Limb (tissue), 2 donors: ENCODE results near the gene MMP3.
"Not testable (repeated sequence)": the region's sequence is repeated elsewhere in the genome, so short reads cannot be mapped to it uniquely, and the experiment has no call there.

Experiments
- DNase-seq, 2 donors: peaks; one replicate each; pipeline ENCODE4 v3.0.0-alpha.2; 2016; ENCODE audit errors: extremely low spot score in 2 of 2

Gene MMP3

GRCh38 chr11:102843489-102843888 is at the start of gene MMP3:
TSS of gene MMP3 (minus strand) at chr11:102843609. CDS start at chr11:102843546, 63 bp downstream.
- no peak for DNase-seq

- DNase-seq, result no peak
Observed at GRCh38 chr11:102891736-102892135, 48.3 kb upstream of the MMP3 start.

DNA sequence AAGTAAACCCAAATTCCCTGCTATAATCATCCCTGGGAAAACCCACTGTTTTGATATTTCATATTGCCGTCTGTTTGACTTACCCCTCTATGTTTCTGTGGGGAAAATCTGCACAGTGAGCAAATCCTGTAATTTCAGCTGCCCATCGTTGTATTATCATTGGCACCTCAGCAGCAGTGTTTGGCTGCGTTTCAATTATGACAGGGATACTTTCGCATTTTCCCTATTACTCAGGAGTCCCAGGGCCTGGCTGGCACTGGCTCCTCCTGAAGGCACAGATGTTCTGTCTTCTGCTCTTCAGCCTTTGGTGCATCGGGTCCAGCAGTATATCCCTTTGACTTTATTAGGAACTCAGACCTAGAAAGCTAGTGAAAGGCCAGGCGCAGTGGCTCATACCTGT is 43.6 kb upstream of the MMP3 start:
- DNase-seq, result peak in 1 of 2 donors; percentile 39

- DNase-seq, result no peak
Observed at GRCh38 chr11:102883141-102883540, 39.7 kb upstream of the MMP3 start.

GRCh38 chr11:102882389-102883024 is 39.1 kb upstream of the MMP3 start:
- no peak for DNase-seq

DNA sequence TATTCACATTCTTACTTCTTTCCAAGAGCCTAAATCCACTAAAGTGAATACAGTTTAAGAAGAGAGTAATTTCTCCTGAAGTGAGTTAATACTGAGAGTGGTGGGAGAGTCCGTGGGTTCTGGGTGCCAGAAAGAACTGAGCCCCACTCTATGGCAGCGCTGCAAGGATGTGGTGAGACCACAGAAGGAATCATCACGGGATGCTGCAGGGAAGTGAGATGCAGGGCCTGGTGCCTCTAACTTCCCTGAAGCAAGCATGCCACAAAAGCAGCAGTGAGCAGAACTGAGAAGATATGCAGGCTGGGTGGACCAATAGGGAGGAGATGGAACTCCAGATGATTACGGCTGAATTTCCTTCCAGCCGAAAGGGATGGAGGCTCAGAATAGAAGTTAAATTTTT is 36.4 kb upstream of the MMP3 start:
- DNase-seq, result no peak

- no peak for DNase-seq
Observed at GRCh38 chr11:102878595-102878994, 35.2 kb upstream of the MMP3 start.

DNA sequence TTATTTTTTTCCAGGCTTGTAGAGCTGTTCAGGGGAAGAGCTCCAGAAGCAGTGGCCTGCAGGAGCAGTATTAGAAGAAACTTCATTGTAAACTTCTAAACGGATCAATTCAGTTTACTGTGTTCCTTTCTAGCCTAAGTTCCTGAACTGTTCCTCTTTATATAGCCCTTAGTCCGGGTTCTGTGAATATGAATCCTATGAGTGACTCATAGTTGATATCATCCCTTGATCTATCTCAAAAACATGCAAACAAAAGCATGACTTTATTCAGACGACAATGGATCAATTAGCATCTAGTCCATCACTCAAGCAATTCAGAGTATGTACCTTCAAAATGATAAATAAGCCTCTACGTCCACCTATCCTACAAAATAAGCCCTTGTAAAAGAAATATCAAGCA is 31.4 kb upstream of the MMP3 start, which contains the start of gene MMP12:
Gene MMP12, minus strand, starts transcription at position 131 of the 400 bp plus-strand sequence. Its CDS starts 45 bp downstream, at position 86.
- no peak for DNase-seq

- DNase-seq, result not testable (repeated sequence)
Observed at GRCh38 chr11:102869354-102869964, 26.1 kb upstream of the MMP3 start.

- no peak for DNase-seq
Observed at GRCh38 chr11:102868339-102868738, 24.9 kb upstream of the MMP3 start.

DNA sequence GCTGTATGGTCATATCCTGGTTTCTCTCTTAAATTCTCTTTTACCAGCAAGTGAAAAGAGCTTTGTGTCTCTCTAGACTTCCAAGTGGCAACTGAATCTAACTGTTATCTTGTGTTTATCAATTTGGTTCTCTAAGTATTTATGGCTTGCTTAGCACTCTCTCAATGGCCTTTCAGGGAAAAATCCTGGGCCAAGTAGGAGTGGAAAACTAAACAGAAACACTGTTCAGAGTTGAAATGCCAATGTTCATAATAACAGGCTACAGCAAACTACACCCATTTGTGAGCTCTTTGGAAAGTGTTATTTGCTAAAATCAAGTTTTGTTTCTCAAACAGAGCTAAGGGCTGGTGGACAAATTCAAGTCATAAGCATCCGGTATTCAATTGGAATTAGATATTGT is 21.3 kb upstream of the MMP3 start:
- no peak for DNase-seq

DNA sequence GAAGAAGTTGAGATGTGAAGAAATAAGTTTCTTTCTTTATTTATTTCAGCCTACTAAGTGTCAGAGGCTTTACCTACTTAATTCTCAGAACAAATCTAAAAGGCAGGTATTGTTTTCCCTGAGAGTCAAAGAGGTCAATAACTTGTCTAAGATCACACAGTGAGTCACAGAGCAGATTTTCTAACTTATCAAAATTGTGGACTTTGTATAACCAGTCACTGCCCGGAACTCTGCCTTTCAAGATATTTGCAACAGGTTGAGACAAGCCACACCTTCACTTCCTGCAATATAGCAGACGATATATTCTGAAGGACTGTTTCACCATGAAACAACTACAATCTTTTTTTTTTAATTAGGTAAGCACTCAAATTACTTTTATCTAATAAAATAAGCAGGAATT is 10.5 kb upstream of the MMP3 start:
- DNase-seq, result no peak

DNA sequence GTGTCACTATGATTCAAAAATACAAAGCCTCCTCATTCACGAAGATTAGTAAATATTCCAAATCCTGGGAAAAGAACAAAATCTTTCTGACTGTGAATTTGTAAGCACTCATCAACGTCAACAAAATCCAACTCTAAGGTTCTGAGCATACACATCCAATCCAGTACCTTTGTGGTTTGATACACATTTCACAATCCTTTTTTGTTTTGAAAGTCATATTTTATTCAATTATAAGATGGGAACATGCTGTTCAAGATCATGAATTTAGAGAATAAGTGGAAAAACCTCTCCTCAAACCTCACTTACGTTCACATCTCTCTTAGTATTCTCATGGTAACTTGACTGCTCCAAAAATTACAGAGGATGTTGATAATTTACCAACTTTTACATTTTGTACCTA is 9.6 kb upstream of the MMP3 start:
- no peak for DNase-seq

DNA sequence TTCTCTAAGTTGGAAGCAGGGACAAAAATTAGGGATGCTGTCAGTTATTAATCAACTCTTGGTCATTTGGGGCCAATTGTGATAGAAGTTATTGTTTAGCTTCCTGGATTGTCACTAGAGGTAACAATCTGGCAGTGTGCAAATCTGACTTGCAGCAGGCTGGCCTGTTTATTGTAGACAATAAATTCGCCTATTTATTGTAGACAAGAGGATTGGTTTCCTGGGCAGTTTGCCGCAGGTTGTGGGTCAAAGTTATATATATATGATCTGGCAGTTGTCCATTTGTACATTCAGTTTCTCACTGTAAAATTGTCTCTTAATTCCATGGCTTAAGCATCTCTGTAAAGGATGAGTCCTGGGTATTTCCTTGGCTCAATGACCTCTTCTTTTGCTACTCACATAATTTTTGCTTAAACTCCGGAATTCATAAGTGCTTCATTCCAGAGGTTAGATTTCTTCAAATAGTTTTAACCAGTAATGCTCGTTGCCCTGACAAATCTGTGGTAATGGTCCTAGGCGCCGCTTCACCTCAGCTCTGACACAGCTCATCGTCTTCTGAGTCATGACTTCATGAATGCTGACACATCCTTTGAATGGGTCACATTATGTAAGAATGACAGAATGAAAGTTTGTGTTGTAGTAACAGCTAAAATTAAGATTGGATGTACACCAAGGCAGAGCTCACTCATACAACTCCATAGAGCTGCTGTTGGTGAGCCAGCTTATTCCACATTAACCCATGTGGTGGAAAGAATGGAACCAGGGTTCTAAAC is 7.8 kb upstream of the MMP3 start:
- no peak for DNase-seq

DNA sequence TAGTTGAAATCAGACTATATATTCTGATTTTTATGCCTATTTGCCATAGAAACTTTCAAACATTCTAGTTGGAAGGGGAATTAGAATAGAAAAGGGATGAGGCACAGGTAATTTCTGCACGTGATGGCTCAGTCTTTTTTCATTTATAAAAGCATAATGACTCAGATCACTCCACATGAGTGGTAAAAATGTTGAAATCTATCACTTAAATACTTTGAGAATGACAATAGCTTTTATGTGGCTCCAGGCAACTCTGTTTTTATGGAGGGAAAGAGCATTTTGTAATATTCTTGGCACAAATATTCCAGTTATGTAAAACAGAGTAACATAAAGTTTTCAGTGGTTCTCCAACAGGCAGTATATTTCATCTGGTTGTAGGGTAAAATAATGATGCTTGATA is 5.9 kb upstream of the MMP3 start:
- no peak for DNase-seq

DNA sequence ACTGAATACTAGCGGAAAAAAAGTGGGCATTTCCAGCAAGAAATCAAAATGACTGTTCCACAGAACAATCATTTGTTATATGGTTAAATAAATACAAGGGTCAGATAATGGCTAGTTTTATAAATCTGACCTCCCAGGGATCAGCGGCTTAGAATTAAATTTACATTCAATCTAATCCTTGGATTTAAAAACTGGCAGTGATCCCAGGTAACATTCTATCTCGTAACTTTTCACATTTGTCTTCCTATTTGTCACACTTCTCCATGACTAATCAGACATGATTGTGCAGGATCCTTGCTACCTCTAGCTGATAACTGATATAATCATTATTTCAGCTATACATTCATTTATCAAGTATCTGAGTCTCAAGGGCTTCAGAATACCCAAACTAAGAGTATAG is 2.9 kb upstream of the MMP3 start:
- DNase-seq, result no peak

- DNase-seq, result no peak
Observed at GRCh38 chr11:102842930-102843329, 479 bp downstream of the MMP3 start.

DNA sequence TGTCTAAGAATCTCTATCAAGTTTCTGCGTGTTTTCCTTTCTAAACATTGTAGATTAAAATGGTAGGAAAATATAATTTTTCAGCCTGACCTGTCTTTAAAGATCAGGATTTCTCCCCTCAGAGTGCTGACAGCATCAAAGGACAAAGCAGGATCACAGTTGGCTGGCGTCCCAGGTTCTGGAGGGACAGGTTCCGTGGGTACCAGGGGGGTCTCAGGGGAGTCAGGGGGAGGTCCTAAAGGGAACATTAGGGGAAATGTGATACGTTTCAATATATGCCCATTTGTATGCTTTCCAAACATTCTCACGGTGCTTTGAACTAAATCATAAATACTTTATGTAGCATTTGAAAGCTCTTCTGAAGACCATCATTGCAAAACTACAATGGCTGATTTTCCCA is 3.4 kb downstream of the MMP3 start:
- DNase-seq, result no peak

DNA sequence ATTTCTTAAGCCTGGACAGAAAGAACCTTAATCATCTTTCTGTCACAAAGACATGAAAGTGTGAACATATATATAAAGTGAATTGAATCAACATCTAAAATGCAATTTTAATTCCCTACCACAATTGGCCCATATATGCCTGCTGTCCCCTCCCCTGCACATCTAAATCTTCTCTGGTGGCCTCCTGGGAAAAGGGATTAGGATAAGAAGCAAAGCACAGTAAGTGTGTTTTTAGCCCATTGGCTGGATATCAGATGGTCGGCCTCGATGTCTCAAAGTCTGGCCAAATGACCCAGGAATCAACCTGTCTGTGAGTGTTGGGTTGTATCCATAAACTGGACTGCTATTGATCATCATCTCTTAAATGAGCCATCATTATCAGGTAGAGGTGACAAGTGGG is 5.8 kb downstream of the MMP3 start:
- DNase-seq, result no peak

DNA sequence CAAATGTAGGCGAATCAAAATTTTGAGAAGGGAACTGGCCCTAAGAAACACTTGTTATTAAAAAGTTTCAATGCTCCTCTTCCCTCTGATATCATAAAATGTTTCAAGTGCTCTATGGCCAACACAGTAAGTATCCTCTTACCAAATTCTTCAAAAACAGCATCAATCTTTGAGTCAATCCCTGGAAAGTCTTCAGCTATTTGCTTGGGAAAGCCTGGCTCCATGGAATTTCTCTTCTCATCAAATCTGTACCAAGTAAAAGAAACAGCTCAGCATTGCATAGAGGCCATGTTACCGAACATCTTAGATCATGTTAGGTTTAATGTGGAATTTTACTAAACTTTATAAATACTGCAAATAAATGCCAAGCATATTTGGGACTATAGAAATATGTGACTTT is 6.3 kb downstream of the MMP3 start:
- no peak for DNase-seq

GRCh38 chr11:102836290-102836875 is 7.0 kb downstream of the MMP3 start:
- no peak for DNase-seq

GRCh38 chr11:102833731-102834130 is 9.7 kb downstream of the MMP3 start:
- no peak for DNase-seq
